GM18526 (cell line): ENCODE data around the gene TBKBP1.

ENCODE experiments used
- POLR2A ChIP-seq: IDR thresholded peaks from 3 replicates; pipeline ENCODE4 v1.6.1; 2011; ENCODE audit not compliant: insufficient read length; ENCODE audit errors: extremely low read depth

TBKBP1 gene

DNA sequence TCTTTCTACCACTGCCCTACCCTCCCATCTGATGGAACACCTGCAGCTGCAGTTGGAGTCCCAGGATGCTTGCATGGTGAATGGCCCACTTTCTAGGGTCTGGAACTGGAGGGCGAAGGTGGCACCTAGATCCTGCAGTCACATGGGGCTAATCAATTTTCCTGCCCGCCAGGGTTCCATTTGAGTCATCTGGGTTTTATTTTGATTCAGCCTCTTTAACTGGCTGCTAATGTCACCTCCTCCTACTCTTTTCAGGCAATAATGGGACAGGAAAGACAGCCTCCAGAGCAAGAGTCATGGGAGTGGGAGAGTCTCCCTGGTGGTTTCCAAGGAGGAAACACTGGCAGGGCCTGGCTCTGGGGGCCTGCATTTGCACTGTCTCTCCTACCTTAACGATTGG lies 3.8 kb upstream of the TBKBP1 start:
- TF ChIP-seq POLR2A: no peak

DNA sequence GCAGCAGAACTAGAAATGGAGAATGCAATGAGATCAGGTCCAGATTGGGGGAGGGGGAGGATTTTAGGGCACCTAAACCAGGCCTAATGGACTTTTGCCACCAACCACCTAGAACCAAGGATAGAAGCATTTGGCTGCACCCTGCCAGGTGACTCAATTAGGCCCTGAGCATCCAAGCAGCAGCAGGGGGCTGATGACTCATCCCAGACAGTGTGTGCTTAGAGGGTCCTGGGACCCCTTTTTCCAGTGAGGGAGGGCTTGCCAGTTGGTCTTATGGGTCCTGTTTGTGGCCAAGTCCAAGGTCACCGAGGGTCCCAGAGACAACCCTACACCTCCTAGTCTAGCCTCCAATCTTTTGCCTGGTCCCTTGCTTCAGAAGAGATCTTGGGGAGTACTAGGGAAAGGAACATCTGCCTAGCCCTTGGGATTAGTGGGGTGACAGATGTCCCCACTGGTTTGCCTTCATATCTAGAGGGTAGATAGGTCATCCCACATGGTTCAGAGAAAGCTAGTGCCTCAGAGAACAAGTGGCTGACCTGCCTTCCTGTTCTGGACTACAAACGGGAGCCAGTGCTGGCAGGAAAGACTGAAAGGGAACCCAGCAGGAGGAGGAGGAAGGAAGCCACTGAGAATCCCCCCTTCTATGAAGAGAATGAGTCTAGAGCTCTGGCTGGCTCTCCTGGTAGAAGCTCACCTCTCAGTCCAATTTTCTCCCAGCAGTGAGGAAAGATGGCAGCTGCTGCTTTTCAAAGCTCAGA lies 1.6 kb upstream of the TBKBP1 start:
- TF ChIP-seq POLR2A: no peak

DNA sequence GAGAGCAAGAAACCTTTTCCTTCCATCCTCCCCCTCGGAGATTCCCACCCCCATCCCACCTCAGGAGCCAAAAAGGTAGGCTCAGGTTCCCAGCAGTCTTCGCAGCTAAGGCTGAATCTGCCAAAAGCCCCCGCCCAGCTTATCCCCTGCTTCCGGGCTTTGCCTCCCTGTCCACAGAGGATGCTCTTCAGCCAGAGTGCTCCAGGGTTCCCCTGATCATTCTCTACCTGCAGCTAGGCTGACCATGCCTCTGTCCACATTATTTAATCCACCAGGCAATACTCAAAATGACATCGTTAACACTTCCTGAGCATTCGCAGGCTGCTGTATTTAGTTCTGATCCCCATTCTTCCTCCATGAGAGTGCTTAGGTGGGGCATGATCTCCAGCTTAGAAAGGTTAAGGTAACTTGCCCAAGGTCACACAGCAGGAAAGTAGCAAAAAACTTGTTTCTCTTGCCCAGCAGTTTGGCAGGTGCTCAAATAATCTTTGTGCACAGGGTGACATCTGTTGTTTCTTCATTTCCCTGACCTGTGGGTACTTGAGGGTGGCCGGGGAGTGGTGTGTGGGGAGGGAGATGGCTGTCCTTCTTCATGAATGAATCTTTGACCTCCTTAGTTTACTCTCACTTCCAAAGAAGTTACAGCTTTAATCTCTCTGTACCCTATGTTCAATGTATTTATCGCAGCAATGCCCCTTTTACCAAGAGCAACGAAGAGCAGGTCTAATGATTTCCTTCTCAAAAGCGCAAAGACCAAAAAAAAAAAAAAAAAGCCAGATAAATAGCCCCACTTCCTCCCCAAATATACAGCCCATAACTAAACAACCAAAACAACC lies 848 bp upstream of the TBKBP1 start:
- no peak for TF ChIP-seq POLR2A

DNA sequence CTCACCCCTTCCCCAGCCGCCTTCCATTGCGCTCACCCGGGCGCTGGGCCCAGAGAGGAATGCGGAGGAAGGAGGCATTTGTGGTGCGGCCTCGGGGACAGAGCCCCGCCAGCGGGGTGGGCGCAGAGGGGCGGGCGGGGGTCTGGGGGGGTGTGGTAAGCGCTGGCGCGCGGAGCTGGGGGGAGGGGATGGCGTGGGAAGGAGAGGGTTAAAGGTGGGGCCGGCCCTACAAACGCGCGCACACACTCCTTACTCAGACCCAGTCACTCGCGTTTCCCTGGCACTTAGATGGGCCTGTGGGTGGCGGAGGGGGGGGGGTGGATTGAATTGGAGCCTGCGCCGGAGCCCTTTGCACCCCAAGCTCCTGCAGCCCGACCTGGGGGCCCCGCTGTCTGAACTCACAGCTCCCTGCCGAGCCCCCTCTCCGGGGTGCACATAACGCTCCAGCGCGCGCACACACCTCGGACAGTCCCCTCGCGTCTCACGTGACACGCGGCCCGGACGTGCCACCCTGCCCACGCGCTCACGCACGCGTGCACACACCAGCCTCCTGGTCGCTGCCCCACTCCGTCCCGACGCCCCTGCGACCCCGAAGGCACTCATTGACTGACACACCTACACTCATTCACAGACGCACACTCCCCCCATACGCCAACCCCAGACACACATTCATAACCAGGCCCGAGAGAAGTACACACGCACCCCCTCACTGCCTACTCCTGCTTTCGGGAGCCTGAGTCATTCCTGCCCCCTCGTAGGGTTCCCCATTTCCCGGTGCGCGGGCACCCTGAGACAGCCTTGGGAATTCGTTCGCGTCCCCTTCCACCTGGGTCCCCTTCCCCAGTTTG lies 844 bp downstream of the TBKBP1 start:
- TF ChIP-seq POLR2A: no peak

DNA sequence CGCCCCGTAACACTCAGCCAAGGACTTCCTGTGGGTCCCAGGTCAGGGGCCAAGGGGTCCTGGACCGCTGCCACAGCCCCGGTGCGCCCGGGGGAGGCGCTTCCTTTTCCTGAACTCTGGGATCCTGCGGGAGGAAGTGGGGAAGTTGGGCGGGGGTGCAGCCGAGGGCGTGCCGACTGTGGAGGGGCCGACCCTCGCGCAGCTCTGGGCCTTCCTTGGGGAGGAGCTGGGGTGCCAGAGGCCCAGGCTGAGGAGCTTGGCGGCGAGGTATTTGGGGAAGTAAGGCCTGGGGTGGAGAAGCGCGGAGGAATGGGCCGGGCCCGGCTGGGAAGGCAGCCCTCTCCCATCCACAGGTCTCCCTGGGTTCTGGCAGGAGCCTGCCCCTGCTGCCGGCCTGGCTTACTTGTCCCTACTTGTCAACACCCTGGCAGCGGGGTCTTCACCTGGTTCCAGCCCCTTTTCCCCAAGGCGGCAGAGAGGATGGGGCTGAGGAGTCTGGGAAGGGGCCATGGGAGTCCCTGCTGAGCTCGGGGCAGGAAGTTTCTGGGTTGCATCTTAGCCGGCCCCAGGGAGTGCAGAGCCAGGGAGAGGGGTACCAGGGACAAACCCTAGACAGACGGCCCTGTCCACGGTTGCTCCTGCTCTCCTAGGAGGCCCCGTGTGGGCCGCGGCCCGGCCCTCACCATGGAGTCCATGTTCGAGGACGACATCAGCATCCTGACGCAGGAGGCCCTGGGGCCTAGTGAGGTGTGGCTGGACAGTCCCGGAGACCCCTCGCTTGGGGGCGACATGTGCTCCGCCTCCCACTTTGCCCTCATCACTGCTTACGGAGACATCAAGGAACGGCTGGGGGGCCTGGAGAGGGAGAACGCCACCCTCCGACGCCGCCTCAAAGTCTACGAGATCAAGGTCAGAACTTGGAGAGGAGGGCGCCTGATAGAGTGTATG lies 1.7 kb downstream of the TBKBP1 start:
- no peak for TF ChIP-seq POLR2A

DNA sequence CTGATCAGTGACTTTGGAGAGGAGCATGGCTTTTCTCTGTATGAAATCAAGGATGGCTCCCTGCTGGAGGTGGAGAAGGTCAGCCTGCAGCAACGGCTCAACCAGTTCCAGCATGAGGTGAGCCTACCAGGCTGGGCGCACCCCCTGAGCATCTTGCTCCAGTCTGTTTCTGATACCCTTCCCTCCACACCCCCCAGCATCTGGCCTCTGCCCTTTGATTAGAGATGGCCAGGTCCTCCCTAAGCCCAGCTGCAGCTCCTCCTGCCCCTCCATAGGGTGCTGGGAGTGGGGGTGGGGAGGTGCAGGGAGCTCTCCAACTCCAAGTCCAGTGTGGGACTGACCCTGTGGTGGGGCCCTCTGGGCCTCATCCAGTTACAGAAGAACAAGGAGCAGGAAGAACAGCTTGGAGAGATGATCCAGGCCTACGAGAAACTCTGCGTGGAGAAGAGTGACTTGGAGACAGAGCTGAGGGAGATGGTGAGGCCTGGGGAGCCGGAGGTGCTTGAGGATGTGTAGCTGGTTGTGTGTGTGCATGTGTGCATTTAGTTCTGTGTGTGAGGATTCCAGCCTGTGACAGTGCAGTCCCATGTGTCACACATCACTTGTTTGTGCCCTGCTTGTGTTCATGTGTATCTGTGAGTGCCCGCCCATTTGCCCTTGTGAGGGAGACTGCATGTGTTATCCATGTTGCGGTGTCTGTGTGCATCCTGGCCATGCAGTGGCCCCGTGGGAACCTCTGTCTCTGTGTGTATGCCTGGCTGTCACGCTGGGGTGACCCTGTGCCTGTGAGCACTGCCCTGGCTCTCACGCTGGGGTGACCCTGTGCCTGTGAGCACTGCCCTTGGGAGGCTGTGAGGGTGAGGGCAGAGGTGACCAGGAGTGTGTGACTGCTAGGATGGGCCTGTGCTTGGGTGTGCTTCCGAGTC lies 3.0 kb downstream of the TBKBP1 start:
- no peak for TF ChIP-seq POLR2A

DNA sequence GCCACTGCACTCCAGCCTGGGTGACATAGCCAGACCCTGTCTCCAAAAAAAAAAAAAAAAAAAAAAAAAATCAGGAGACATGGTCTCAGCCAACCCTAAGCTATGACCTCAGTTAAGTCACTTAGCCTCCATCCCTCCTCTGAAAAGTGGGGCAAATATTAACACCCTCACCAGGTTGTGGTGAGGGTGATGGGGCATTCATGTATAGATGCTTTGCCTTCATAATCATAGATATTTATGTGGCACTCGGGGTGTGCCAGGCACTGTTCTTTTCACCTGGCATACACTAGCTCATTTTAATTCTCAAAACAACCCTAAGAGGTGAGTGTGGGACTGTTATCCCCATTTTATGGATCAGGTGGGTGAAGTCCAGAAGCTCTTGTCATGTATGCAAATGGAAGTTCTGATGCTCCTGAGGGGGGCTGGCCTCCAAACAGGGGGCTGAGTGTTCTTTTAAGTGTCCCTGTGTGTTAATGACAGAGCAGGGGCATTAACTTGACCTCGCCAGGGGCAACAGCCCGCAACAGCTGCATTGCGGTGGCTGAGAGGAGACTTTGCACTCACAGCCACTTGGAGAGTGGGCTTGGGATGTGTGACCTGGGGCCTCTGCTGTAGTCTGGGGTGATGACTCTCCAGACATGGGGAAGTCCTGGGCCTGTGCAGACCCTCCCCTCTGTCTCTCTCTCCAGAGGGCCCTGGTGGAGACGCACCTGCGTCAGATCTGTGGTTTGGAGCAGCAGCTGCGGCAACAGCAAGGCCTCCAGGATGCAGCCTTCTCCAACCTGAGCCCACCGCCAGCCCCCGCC lies 4.1 kb downstream of the TBKBP1 start:
- TF ChIP-seq POLR2A: no peak

DNA sequence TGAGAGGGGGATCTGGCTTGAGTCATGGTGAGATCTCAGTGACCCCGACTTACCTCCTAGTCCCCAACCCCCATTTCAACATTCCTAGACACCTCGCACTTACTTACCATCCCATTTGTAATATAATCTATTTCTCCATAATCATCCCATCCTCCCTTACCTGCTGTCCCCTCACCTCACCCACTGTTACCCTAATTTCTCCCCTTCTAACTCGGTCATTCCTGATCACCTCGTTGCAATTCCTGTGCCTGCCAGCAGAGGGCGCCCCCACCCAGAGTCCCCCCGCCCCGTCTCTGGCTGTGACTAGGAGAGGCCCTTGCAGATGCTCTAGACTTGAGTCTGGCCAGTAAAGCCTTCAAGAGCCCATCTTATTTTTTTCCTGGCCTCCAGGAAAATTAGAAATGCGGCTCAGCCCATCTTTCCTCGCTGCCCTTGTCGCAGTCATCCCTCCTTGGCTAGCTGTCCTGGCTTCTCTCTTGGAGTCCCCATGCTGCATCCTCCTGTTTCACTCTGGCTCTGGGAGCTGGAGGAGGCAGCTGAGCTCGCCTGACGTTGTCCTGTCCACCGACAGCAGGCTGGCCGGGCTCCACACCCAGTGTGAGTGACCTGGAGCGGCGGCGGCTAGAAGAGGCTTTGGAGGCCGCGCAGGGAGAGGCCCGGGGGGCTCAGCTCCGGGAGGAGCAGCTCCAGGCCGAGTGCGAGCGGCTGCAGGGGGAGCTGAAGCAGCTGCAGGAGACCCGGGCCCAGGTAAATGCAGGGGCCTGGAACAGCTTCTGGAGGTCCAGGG lies 5.0 kb downstream of the TBKBP1 start:
- TF ChIP-seq POLR2A: no peak

DNA sequence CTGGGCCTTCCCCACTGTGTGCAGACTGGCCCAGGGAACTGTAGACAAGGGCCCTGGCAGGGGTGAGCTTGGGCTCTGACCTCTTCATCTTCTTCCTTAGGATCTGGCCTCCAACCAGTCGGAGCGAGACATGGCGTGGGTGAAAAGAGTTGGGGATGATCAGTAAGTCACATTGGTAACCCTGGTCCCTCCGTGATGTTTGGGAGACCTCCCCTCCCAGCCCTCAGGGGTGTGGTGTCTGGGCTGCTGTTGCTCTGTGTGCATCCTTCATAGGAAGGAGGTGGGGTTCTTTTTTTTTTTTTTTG lies 5.5 kb downstream of the TBKBP1 start:
- no peak for TF ChIP-seq POLR2A

DNA sequence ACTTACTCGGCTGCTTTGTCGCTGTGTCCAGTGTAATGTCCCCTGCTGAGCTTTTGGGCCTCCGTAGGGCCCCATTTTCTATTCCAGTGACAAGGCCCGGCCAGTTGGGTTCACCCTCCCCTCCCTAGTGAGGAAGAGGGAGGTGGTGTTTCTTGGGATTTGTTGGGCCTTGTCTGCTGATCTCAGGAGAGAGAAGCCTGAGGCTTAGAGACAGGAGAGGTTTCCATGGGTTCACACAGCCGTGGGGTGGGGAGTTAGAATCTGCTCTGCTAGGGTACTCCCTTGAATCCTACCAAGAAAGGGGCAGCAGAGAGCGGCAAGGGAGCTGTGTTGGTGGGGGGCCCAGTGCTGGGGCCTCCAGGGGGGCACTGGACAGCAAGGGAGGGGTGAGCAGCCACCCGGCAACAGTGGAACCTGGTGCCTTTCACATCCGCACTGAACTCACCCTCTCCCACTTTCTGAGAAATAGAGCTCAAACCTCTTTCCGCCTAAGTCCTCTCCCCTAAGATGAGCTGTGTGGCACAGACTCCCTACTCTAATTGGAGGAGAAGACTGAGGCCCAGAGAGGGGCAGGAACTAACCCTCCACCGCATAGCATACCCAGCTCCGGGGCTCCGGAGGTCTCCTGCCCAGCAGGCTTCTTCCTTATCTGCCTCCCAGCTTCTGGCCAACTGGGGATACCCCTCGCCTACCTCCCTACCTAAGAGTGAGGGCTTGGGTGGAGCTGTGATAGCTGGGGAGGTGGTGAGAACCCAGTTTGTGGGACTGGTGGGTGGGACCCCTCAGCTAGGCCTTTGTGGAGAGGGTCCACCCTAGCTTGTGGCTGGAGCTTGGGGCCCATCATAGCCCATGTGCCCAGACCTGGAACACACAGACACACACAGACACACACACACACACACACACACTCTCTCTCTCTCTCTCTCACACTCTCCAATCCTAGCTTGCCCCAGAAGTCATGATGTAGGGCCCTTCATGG lies 6.8 kb downstream of the TBKBP1 start:
- no peak for TF ChIP-seq POLR2A

DNA sequence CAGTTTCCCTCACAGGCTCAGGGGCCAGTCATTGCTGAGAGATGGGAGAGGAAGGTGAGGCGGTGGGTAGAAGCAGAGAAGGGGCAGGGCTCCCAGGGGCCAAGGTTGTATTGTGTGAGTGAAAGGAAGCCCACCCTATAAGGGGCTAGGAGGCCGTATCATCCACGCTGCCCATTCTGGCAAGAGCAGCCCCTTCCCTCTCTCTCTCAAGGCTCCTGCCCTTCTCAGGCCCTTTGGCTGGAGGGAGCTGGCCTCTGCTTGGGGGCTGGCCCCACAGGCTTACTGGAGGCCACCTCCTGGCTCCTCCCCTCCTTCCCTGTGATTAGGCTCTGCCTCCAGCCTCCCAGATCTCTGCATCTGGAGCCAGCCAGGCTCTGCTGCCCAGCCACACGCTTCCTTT lies 7.6 kb downstream of the TBKBP1 start:
- no peak for TF ChIP-seq POLR2A
